Activated CD4-positive, CD25-positive, alpha-beta regulatory T cell (primary cell): Measurements from ENCODE around the gene B3GLCT.
A peak's percentile ranks its signal among the peaks of the same experiment; 100 is the strongest.
"Not testable (repeated sequence)": the region's sequence is repeated elsewhere in the genome, so short reads cannot be mapped to it uniquely, and the experiment has no call there.

Source experiments
- DNase-seq, 4 experiments: peaks; one replicate each; lab custom pipeline; 2025; lab: John Stamatoyannopoulos, UW

The B3GLCT gene

DNA sequence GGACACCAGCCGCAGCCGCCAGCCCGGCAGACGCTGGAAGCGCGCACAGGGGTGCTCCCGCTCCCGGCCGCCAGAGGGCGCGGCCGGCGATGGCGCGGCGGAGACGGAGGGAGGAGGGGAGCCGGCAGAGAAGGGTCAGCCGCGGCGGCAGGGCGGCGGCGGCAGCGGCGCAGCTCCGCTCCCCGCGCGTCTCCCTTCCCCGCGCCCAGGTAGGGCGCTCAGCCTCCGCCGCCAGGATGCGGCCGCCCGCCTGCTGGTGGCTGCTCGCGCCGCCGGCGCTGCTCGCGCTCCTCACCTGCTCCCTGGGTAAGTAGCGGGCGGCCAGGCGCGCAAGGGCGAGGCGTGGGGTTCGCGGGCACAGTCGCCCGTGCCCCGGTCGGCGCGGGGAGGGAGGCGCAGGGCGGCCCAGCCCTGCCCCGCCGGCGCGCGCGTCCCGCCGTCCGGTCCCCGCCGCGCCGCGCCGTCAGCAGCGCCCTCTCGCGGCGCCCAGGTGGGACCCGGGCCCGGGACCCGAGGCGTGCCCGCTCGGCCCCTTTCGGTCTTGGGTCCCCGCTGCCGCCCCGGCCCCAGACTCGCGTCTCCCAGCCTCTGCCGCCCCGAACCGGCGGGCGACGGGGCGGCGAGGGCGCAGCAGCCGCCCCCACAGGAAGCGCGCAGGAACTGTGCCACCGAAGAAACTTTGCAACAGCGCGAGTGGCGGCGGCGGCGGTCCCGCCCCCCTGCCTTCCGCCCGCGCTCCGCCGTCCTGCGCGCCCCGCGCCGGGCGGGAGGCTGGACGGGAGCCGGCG lies at the start of gene B3GLCT:
Gene B3GLCT, plus strand, starts transcription at position 127 of the 788 bp plus-strand sequence. Its CDS starts 110 bp downstream, at position 237.
- peak; percentile 55 to 71 (median 62) for DNase-seq

GRCh38 chr13:31150315-31150985 lies 49.3 kb upstream of the B3GLCT start:
- no peak for DNase-seq

- DNase-seq = no peak
These were observed 47.9 kb upstream of the B3GLCT start for GRCh38 chr13:31151837-31152236.

DNA sequence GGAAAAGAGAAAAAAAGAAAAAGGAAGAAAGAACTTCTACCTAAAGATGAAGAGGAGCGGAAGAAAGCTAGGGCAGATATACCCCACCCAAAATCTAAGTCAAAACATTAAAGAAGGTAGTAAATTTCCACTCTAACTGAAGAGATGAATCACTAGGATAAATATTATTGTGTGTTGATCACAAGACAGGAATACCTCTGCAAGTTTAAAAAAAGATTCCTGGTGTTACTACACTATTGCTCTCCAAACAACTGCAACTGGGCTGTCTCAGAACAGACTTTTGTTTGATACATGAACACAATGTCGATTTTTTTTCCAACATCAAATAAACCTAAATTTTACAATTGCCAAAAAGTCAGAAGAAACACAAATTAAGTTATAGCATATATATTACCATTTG lies 44.8 kb upstream of the B3GLCT start:
- DNase-seq = no peak

GRCh38 chr13:31159306-31159705 lies 40.5 kb upstream of the B3GLCT start:
- no peak for DNase-seq

- DNase-seq = peak; percentile 19 to 35 (median 24)
These were observed 38.8 kb upstream of the B3GLCT start for GRCh38 chr13:31160857-31161556.

GRCh38 chr13:31161557-31162150 lies 38.1 kb upstream of the B3GLCT start, which contains the start of gene HSPH1:
Gene HSPH1, minus strand, starts transcription at chr13:31161904. Its CDS starts 322 bp downstream, at chr13:31161582.
- DNase-seq = peak; percentile 91 to 99 (median 96)

GRCh38 chr13:31162151-31163008 lies 37.4 kb upstream of the B3GLCT start:
- peak; percentile 88 to 92 (median 90) for DNase-seq

DNA sequence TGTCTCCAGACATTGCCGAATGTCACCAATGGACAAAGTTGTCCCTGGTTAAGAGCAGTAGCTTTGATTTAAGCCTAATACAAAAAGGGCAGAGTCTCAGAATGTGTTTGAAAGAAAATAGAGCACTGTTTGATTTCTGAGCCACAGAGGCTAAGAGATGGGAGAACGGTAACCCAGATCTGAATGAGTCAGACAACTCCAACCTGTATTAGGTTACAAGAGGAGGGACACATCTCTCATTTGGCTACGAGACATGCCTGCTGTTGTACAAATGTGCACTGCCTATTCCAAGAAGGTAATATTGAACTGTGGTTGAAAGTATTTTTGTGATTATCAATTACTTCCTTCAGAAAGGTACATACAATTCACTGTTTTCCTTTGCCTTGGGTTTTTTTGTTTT lies 33.2 kb upstream of the B3GLCT start:
- DNase-seq = no peak

DNA sequence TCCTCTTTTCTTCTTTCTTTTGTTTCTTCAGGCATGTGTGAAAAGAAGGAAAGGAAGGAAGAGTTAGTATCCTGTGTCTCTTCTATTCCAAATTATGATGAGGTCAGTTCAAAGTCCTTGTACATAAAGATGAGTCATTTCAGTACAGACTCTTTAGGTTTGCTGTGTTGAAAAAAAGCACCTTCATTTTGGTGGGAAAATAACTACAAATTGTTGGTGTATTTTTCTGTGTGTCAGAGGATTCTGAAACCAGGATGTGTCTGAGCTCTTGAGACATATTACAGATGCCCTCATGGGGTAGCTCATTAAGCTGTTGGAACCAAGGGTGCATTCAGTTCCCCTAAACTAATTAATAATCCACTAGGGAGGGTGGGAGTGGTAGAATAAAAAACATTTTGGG lies 32.3 kb upstream of the B3GLCT start:
- no peak for DNase-seq

- no peak for DNase-seq
These were observed 31.6 kb upstream of the B3GLCT start for GRCh38 chr13:31168166-31168565.

DNA sequence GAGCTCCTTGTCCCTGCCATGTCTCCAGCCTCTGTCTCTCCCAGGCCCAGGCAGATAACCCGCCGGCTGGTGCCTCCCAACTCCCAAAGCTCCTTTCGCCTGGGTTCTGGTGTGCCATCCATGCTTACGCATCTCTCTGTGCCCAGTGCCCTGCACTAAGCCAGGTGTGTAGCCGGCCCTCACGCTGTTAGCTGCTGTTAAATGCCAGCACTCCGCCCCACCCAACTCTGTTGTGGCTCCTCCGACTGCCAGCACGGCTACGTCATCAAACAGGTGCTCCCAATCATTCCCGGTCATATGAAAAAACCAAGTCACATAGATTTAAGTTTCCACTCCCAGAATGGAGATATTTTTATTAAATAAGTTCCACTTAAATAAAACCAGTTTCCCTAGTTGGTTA lies 31.0 kb upstream of the B3GLCT start:
- DNase-seq = no peak

DNA sequence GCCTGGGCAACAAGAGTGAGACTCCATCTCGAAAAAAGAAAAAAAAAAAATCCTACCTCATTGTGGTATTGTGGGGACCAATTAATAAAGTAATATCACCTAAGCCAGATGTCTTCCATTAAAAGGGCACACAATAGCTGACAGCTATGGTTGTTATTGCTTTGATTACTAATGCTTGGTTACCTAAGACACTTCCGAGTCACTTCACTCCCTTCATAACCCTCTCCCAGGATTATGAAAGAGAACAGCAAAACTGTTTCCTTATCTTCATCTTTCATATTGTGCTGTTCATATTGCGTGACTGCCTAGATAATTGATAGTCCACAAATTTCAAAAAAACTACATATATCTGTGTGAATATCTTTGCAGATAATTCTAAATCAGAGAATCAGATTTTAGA lies 27.8 kb upstream of the B3GLCT start:
- no peak for DNase-seq

DNA sequence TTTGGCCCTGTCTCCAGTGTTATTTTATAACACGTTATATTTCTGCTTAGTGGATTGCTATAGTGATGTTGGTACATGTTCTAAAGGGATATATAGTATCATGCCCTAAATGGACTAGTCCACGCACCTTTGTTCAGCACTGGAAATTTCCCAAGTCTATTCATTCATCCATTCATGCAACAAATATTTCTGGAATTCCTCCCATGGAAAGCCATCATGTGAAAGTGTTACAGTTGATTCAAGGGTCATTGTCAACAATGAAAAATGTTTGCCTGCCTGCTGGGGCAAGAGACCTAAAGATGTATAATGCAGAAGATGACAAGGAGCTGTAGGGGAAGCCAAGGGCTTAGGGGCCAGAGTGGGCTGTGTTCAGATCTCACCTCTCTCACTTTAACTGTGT lies 27.2 kb upstream of the B3GLCT start:
- DNase-seq = no peak

DNA sequence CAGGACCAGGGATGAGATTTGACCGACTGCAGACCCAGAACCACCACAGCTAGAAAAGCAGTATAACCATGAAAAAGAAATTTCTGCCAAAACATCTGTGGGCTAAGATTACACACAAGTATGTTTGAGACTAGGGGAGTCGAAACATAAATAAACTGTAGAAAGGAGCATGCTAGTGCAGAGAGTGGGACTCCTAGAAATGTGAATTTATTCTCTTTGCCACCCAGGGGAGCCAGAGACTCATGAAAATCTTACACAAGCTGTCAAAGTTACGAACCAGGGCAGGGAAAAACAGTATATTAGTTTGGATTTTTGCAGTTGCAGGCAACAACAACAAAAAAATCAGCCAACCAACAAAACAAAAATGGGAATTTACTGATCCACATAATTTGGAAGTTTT lies 25.8 kb upstream of the B3GLCT start:
- no peak for DNase-seq

DNA sequence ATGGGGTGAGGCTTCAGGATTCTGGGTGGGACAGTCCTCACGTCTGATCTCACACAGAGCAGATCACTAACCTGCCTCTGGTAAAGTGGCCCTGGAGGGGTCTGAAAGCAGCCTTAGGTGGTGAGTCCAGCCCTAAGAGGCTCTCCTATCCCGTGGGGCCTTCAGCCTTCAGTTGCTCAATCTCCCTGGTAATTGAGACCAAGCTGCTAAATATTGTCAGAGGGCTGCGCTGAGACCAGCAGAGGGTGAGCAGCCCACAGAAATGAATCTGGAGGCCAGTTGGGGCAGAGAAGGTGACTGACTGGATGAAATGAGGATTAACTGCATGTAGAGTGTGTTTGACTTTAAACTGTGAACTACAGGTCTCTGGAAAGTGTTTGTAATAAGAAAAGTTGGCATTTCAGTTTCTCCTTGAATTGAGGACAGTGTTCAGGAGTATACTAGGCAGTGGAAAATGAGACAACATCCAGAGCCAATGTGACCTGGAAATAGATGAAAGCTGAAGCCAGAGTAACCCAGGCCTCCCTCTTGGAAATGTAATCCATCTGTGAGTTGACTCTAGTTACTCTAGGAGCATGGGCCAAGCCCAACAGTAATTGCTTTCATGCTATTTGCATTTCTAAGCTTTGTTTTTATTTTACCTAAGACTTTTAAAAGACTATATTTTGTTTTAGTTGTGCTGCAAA lies 23.8 kb upstream of the B3GLCT start:
- DNase-seq = no peak

DNA sequence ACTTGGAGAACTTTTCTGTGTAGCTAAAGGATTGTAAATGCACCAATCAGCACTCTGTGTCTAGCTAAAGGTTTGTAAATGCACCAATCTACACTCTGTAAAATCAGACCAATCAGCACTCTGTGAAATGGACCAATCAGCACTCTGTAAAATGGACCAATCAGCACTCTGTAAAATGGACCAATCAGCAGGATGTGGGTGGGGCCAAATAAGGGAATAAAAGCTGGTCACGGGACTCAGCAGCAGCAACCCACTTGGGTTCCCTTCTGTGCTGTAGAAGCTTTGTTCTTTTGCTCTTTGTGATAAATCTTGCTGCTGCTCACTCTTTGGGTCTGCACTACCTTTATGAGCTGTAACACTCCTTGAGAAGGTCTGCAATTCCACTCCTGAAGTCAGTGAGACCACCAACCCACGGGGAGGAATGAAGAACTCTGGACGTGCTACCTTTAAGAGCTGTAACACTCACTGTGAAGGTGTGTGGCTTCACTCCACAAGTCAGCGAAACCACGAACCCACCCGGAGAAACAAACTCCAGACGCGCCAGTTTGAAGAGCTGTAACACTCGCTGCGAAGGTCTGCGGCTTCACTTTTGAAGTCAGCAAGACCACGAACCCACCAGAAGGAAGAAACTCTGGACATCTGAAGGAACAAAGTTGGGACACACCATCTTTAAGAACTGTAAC lies 21.8 kb upstream of the B3GLCT start:
- DNase-seq = not testable (repeated sequence)

DNA sequence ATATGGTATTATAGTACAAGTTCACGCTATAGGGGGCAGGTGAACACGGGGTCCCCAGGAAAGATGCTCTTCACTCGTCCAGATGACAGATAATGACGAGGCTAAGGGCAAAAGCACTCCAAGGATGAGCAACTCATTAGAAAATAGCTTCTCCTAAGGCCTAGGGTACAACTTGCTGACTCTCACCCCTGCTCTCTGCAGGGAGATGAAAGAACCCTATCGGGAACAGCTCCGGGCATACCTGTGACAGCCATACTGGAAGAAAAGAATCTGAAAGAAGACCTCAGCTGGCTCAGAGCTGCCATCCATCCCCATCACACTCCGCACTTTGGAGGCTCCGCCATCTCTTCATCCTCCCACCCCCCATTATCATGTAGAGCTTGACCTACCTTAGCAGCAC lies 20.5 kb upstream of the B3GLCT start:
- no peak for DNase-seq

DNA sequence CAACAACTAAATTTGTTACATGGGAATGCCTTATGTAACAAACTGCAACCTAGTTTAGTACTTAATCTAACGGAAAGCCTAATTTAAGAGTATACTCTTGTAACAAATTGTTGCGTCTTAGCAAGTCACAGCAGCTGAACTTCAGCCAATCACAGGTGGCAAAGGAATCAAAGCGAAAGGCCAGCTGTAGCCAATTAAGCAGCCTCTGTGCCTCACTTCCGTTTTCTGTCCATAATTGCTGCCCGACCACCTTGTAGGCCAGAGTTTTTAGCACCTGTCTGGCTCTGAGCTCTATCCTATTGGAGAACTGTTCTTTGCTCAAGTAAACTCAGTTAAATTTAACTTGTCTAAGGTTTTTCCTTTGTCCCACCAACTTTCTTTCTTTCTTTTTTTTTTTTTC lies 20.0 kb upstream of the B3GLCT start:
- no peak for DNase-seq

- DNase-seq = no peak
These were observed 16.8 kb upstream of the B3GLCT start for GRCh38 chr13:31182987-31183386.
